Gastrocnemius medialis (tissue), 4 donors: ENCODE measurements around the gene ADAMTSL2. TPM values are rescaled to one million over a fixed set of nuclear protein-coding genes. Genes with fewer than 3 reads are reported as not detected.

ENCODE experiments used
- ATAC-seq, 2 donors: fragments of 150-250 bp; one replicate each; pipeline ENCODE4 v1.9.1; 2016
- DNase-seq, 2 donors: peaks; one replicate each; pipeline ENCODE4 v3.0.0-alpha.2; 2019
- H3K27ac ChIP-seq, 4 donors: fragments of 200-600 bp; sonication (generic); 1 replicate in 1 of 4; 2 replicates in 3 of 4; pipeline ENCODE4 v1.5.1; 2016 to 2018; ENCODE audit warnings: mild to moderate bottlenecking in 2 of 4, moderate library complexity in 1 of 4
- H3K27me3 ChIP-seq, 3 donors: fragments of 200-600 bp; sonication (generic) in 2 of 3; 1 replicate in 1 of 3; 2 replicates in 2 of 3; pipeline versions ENCODE4 v1.5.1 to v1.6.0; 2016 to 2019; ENCODE audit warnings: mild to moderate bottlenecking in 1 of 3, moderate library complexity in 1 of 3
- H3K36me3 ChIP-seq, 2 donors: fragments of 200-600 bp; sonication (generic) in 1 of 2; one replicate each; pipeline ENCODE4 v1.5.1; 2017 to 2018
- H3K4me1 ChIP-seq, 2 donors: fragments of 200-600 bp; sonication (generic) in 1 of 2; one replicate each; pipeline ENCODE4 v1.5.1; 2016 to 2017; ENCODE audit warnings: mild to moderate bottlenecking in 2 of 2
- H3K4me3 ChIP-seq, 4 donors: fragments of 200-600 bp; sonication (generic) in 3 of 4; 1 replicate in 1 of 4; 2 replicates in 3 of 4; pipeline ENCODE4 v1.5.1; 2016 to 2019; ENCODE audit warnings: mild to moderate bottlenecking in 2 of 4
- H3K9me3 ChIP-seq, 3 donors: fragments of 200-600 bp; sonication (generic) in 2 of 3; 1 replicate in 1 of 3; 2 replicates in 2 of 3; pipeline ENCODE4 v1.5.1; 2016 to 2019
- POLR2A ChIP-seq, 2 donors: fragments of 450-650 bp; IDR thresholded peaks; one replicate each; pipeline ENCODE4 v1.6.1; 2017; ENCODE audit warnings: antibody characterized with exemption in 2 of 2, mild to moderate bottlenecking in 2 of 2, moderate library complexity in 2 of 2
- in situ Hi-C, 4 donors: fragments of 200-750 bp; cut with MboI; loops; one replicate each; pipeline versions ENCODE4 v1.15.0 to v1.8.0; 2017; ENCODE audit warnings: low sequenced_read_pairs in 4 of 4
- intact Hi-C: fragments of 100-400 bp; cut with DNase I; formaldehyde crosslinking; loops from one replicate; pipeline ENCODE4 v1.15.1; 2023; ENCODE audit warnings: low total_unique reads
- total RNA-seq, 4 donors: library from RNA; depleted of rRNA; stranded (reverse); fragments of >200 nt; gene quantifications; one replicate each; pipeline versions ENCODE4 v1.1.0 to v1.2.3, GENCODE V29; 2016
- TF ChIP-seq, protein P1 (sequence below), 5 experiments: fragments of 450-650 bp in 3 of 5; fragments of 200-600 bp in 2 of 5; sonication (generic) in 2 of 5; IDR thresholded peaks in 4 of 5; conservative IDR thresholded peaks in 1 of 5; 1 replicate in 4 of 5; 2 replicates in 1 of 5; pipeline ENCODE4 v1.5.1; 2016 to 2019; ENCODE audit warnings: antibody characterized with exemption in 5 of 5, mild to moderate bottlenecking in 3 of 5, moderate library complexity in 3 of 5

ADAMTSL2 gene
- total RNA-seq, 4 donors from 2014 or later: 0.10 to 1.8 (median 0.44) TPM

- in situ Hi-C loops: no loop called here
- DNase-seq (no peak), ATAC-seq (no peak)
- no peak for TF ChIP-seq POLR2A (IDR thresholded peaks at IDR 0.05)
- TF ChIP-seq, protein P1, sequence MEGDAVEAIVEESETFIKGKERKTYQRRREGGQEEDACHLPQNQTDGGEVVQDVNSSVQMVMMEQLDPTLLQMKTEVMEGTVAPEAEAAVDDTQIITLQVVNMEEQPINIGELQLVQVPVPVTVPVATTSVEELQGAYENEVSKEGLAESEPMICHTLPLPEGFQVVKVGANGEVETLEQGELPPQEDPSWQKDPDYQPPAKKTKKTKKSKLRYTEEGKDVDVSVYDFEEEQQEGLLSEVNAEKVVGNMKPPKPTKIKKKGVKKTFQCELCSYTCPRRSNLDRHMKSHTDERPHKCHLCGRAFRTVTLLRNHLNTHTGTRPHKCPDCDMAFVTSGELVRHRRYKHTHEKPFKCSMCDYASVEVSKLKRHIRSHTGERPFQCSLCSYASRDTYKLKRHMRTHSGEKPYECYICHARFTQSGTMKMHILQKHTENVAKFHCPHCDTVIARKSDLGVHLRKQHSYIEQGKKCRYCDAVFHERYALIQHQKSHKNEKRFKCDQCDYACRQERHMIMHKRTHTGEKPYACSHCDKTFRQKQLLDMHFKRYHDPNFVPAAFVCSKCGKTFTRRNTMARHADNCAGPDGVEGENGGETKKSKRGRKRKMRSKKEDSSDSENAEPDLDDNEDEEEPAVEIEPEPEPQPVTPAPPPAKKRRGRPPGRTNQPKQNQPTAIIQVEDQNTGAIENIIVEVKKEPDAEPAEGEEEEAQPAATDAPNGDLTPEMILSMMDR (IDR thresholded peaks at IDR 0.05 in 4 of 5, conservative IDR thresholded peaks at IDR 0.05 in 1 of 5): no peak
- Histone ChIP-seq H3K27ac (no peak overlapping the region), H3K4me1 (peaks cover 5 to 22% of the 10 kb centered on the region in 2 donors), H3K36me3 (no peaks in the 10 kb centered on the region), H3K27me3 (peaks cover 0 to 14% (median 4%) of the 10 kb centered on the region in 3 donors), H3K9me3 (no peaks in the 10 kb centered on the region), H3K4me3 (no peak overlapping the region)
- intact Hi-C loops: no loop called here
These were observed 10.4 kb upstream of the ADAMTSL2 start for GRCh38 chr9:133524146-133524545.

- H3K36me3 ChIP-seq: no peaks in the 10 kb centered on the region
- no peak within 1 kb of the TSS for H3K4me3 ChIP-seq
- no peak for DNase-seq
- in situ Hi-C loops: loop anchor here in 2 of 4 donors (25.0 kb wide), 1 partner anchor 213 kb away; the partner anchor contains the start of gene SARDH (in 2 of the 2)
- H3K27ac ChIP-seq: no peak within 1 kb of the TSS
- no peak for TF ChIP-seq POLR2A (IDR thresholded peaks at IDR 0.05)
- TF ChIP-seq, protein P1 (IDR thresholded peaks at IDR 0.05 in 4 of 5, conservative IDR thresholded peaks at IDR 0.05 in 1 of 5): no peak
- peaks cover 0 to 14% (median 4%) of the 10 kb centered on the region in 3 donors for H3K27me3 ChIP-seq
- H3K4me1 ChIP-seq: peaks cover 5 to 22% of the 10 kb centered on the region in 2 donors
- intact Hi-C loops: no loop called here
- no peaks in the 10 kb centered on the region for H3K9me3 ChIP-seq
- no peak for ATAC-seq
These were observed 9.8 kb upstream of the ADAMTSL2 start, which contains the start of gene MYMK for GRCh38 chr9:133524679-133525228. Gene MYMK, minus strand, starts transcription at chr9:133524959. Its CDS starts 115 bp downstream, at chr9:133524844.

GRCh38 chr9:133525677-133526076, 8.8 kb upstream of the ADAMTSL2 start:
- TF ChIP-seq, protein P1 (IDR thresholded peaks at IDR 0.05 in 4 of 5, conservative IDR thresholded peaks at IDR 0.05 in 1 of 5): no peak
- no peak for TF ChIP-seq POLR2A (IDR thresholded peaks at IDR 0.05)
- H3K27me3 ChIP-seq: peaks cover 0 to 14% (median 4%) of the 10 kb centered on the region in 3 donors
- ATAC-seq (no peak), DNase-seq (no peak)
- H3K4me1 ChIP-seq: peaks cover 5 to 22% of the 10 kb centered on the region in 2 donors
- no peak overlapping the region for H3K27ac ChIP-seq
- intact Hi-C loops (no loop called here), in situ Hi-C loops (loop anchor here in 2 of 4 donors (25.0 kb wide), 1 partner anchor 212 kb away; the partner anchor contains the start of gene SARDH (in 2 of the 2))
- no peak overlapping the region for H3K4me3 ChIP-seq
- H3K9me3 ChIP-seq: no peaks in the 10 kb centered on the region
- no peaks in the 10 kb centered on the region for H3K36me3 ChIP-seq

DNA sequence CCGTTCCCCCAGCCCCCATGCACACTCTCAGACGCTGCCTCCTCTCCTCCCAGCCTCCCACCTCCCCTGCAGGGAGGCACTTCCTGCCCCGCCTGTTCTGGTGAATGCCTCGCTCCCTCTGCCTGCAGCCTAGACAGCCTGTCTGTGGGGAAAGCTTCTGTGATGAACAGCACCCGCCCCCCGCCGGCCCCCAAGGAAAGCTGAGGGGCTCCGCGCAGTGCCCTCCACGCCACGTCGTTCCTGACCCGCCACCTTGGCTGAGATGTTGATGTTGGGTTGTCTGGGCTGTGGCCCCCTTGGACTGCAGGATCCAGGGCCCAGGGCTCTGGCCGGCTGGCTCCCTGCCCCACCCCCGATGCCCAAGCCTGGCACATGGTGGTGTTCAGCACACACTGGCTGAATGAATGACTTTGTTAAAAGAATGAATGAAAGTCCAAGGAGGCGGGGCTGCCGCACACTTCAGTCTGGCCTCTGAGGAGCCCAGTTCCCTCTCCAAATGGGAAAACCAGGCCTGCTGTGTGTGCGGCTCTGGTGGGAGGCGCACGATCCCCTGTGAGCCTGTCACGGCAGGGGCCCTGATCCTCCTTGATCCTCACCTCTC, 7.7 kb upstream of the ADAMTSL2 start:
- intact Hi-C loops: no loop called here
- peaks cover 0 to 14% (median 4%) of the 10 kb centered on the region in 3 donors for H3K27me3 ChIP-seq
- in situ Hi-C loops: loop anchor here in 2 of 4 donors (25.0 kb wide), 1 partner anchor 210 kb away; the partner anchor contains the start of gene SARDH (in 2 of the 2)
- ATAC-seq (no peak), DNase-seq (no peak)
- peak overlapping the region in 1 of 4 donors; percentile 52 for H3K27ac ChIP-seq
- TF ChIP-seq, protein P1 (IDR thresholded peaks at IDR 0.05 in 4 of 5, conservative IDR thresholded peaks at IDR 0.05 in 1 of 5): no peak
- H3K9me3 ChIP-seq: no peaks in the 10 kb centered on the region
- H3K4me1 ChIP-seq: peaks cover 5 to 22% of the 10 kb centered on the region in 2 donors
- no peaks in the 10 kb centered on the region for H3K36me3 ChIP-seq
- H3K4me3 ChIP-seq: no peak overlapping the region
